ENCODE measurements around the gene CETN2. TPM values are rescaled to one million over a fixed set of nuclear protein-coding genes. Genes with fewer than 3 reads are reported as not detected.
"Not testable (repeated sequence)": the region's sequence is repeated elsewhere in the genome, so short reads cannot be mapped to it uniquely, and the experiment has no call there.

CETN2 gene
- total and polyA plus RNA-seq, 4 donors, result 47.7 to 81.8 (median 66.8) TPM

DNA sequence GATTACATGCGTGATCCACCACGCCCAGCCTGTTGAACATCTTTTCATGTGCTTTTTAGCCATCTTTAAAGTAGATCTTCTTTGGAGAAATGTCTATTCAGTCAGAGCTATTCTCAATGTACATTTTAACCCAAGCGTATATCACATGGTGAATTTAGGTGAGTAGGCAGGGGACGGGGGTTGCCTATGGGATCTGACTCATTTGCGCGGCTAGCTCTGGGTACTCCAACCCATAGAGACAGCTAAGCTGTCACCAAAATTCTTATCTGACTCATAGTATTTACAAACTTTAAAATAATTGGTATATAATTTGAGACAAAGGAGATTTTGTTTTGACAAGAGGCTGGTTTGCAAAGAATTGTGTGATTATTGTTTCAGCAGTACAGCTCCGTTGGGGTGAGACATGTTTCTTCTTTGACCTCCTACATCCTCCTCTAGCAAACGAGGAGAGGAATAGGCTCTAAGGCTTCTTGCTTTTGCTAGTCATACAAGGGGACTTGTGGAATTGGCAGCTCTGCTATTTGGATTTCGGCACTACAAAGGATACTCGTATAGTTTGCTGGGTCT lies 12.3 kb upstream of the CETN2 start:
- TF ChIP-seq, protein P1, sequence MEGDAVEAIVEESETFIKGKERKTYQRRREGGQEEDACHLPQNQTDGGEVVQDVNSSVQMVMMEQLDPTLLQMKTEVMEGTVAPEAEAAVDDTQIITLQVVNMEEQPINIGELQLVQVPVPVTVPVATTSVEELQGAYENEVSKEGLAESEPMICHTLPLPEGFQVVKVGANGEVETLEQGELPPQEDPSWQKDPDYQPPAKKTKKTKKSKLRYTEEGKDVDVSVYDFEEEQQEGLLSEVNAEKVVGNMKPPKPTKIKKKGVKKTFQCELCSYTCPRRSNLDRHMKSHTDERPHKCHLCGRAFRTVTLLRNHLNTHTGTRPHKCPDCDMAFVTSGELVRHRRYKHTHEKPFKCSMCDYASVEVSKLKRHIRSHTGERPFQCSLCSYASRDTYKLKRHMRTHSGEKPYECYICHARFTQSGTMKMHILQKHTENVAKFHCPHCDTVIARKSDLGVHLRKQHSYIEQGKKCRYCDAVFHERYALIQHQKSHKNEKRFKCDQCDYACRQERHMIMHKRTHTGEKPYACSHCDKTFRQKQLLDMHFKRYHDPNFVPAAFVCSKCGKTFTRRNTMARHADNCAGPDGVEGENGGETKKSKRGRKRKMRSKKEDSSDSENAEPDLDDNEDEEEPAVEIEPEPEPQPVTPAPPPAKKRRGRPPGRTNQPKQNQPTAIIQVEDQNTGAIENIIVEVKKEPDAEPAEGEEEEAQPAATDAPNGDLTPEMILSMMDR (IDR thresholded peaks at IDR 0.05; ENCODE audit: control extremely low read depth, extremely low read depth), result no peak
- no peak for DNase-seq
- Histone ChIP-seq H3K36me3 (ENCODE audit: control insufficient read depth in 4 of 4, insufficient read depth in 4 of 4, low read length in 4 of 4) (peaks cover 0 to 4% (median 0%) of the 10 kb centered on the region in 4 donors), H3K4me1 (ENCODE audit: control insufficient read depth in 5 of 5, insufficient read depth in 5 of 5, low read length in 5 of 5) (peaks cover 0 to 10% (median 0%) of the 10 kb centered on the region in 5 donors), H3K4me3 (no peak overlapping the region), H3K9ac (ENCODE audit: insufficient read depth in 1 of 2, low read length in 2 of 2) (no peak overlapping the region), H3K27ac (ENCODE audit: low read depth in 1 of 2, low read length in 1 of 2) (no peak overlapping the region), H3K27me3 (ENCODE audit: control insufficient read depth in 3 of 3, insufficient read depth in 3 of 3, low read length in 2 of 3) (no peaks in the 10 kb centered on the region), H3K9me3 (ENCODE audit: control insufficient read depth in 4 of 4, insufficient read depth in 3 of 4, low read length in 3 of 4) (peaks cover 0 to 12% (median 0%) of the 10 kb centered on the region in 4 donors)
- 90 to 94% methylated on average over 10 of the region's 10 CpGs for WGBS, 2 donors
- ATAC-seq (ENCODE audit: insufficient read depth, low FRiP score), result no peak

DNA sequence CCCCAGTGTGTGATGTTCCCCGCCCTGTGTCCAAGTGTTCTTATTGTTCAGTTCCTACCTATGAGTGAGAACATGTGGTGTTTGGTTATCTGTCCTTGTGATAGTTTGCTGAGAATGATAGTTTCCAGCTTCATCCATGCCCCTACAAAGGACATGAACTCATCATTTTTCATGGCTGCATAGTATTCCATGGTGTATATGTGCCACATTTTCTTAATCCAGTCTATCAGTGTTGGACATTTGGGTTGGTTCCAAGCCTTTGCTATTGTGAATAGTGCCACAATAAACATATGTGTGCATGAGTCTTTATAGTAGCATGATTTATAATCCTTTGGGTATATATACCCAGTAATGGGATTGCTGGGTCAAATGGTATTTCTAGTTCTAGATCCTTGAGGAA lies 4.9 kb upstream of the CETN2 start:
- H3K27ac ChIP-seq (ENCODE audit: low read depth in 1 of 2, low read length in 1 of 2); H3K36me3 ChIP-seq (ENCODE audit: control insufficient read depth in 4 of 4, insufficient read depth in 4 of 4, low read length in 4 of 4); H3K27me3 ChIP-seq (ENCODE audit: control insufficient read depth in 3 of 3, insufficient read depth in 3 of 3, low read length in 2 of 3); H3K9me3 ChIP-seq (ENCODE audit: control insufficient read depth in 4 of 4, insufficient read depth in 3 of 4, low read length in 3 of 4); H3K4me3 ChIP-seq; H3K9ac ChIP-seq (ENCODE audit: insufficient read depth in 1 of 2, low read length in 2 of 2); H3K4me1 ChIP-seq (ENCODE audit: control insufficient read depth in 5 of 5, insufficient read depth in 5 of 5, low read length in 5 of 5); DNase-seq; ATAC-seq (ENCODE audit: insufficient read depth, low FRiP score): not testable (repeated sequence)
- 100% methylated on average over 1 of the region's 1 CpG for WGBS, 2 donors

DNA sequence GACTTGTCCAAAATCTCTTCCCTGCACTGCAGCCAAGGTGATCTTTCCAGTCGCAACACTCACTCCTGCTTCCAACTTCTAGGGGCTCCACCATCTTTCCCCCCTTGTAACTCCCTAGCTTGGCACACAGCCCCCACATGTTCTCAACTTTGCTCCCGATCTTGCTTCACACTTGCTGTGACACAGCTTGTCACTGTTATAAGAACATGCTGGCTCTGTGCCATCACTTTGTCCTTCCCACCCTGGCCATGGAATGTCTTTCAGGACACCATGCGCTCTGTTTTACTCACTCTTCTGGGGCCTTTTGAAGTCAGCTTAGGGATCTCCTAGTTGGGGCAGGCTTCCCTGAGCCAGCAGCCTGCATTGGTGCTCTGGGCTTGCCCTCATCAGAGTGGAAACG lies 2.8 kb upstream of the CETN2 start:
- peaks cover 0 to 7% (median 0%) of the 10 kb centered on the region in 4 donors for H3K36me3 ChIP-seq (ENCODE audit: control insufficient read depth in 4 of 4, insufficient read depth in 4 of 4, low read length in 4 of 4)
- WGBS, 2 donors, result 81 to 92% methylated on average over 4 of the region's 4 CpGs
- H3K27ac ChIP-seq (ENCODE audit: low read depth in 1 of 2, low read length in 1 of 2), result peak overlapping the region in 1 of 2 donors; percentile 70
- peaks cover 0 to 4% (median 0%) of the 10 kb centered on the region in 5 donors for H3K4me1 ChIP-seq (ENCODE audit: control insufficient read depth in 5 of 5, insufficient read depth in 5 of 5, low read length in 5 of 5)
- ATAC-seq (ENCODE audit: insufficient read depth, low FRiP score), result no peak
- no peaks in the 10 kb centered on the region for H3K27me3 ChIP-seq (ENCODE audit: control insufficient read depth in 3 of 3, insufficient read depth in 3 of 3, low read length in 2 of 3)
- no peak overlapping the region for H3K4me3 ChIP-seq
- DNase-seq, result peak in 1 of 3 donors; percentile 0
- peaks cover 0 to 4% (median 0%) of the 10 kb centered on the region in 4 donors for H3K9me3 ChIP-seq (ENCODE audit: control insufficient read depth in 4 of 4, insufficient read depth in 3 of 4, low read length in 3 of 4)
- H3K9ac ChIP-seq (ENCODE audit: insufficient read depth in 1 of 2, low read length in 2 of 2), result peak overlapping the region in 1 of 2 donors; percentile 32
- TF ChIP-seq, protein P1 (IDR thresholded peaks at IDR 0.05; ENCODE audit: control extremely low read depth, extremely low read depth), result no peak

DNA sequence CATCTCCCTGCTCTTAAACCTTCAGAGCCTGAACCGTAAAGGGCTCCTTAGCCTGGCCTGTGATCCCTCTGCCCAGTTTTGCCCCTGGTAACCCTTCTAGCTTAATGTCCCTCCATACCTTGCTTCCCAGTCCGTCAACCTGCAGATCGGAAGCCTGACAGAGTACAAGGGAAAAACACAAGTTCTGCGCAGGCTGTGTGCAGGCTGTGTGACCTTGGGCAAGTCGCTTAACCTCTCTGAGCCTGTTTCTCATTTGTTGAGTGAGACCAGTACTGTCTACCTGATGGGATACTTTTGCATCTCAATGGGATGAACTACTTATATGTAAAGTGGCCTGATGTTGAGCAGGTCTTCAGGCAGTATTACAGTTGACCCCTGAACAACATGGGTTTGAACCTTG lies 2.0 kb upstream of the CETN2 start:
- TF ChIP-seq, protein P1 (IDR thresholded peaks at IDR 0.05; ENCODE audit: control extremely low read depth, extremely low read depth), result no peak
- ATAC-seq (ENCODE audit: insufficient read depth, low FRiP score) (no peak), DNase-seq (no peak)
- Histone ChIP-seq H3K27ac (ENCODE audit: low read depth in 1 of 2, low read length in 1 of 2) (no peak overlapping the region), H3K9me3 (ENCODE audit: control insufficient read depth in 4 of 4, insufficient read depth in 3 of 4, low read length in 3 of 4) (peaks cover 0 to 4% (median 0%) of the 10 kb centered on the region in 4 donors), H3K4me1 (ENCODE audit: control insufficient read depth in 5 of 5, insufficient read depth in 5 of 5, low read length in 5 of 5) (peaks cover 0 to 4% (median 0%) of the 10 kb centered on the region in 5 donors), H3K27me3 (ENCODE audit: control insufficient read depth in 3 of 3, insufficient read depth in 3 of 3, low read length in 2 of 3) (no peaks in the 10 kb centered on the region), H3K4me3 (peak overlapping the region; percentile 23), H3K36me3 (ENCODE audit: control insufficient read depth in 4 of 4, insufficient read depth in 4 of 4, low read length in 4 of 4) (peaks cover 0 to 9% (median 0%) of the 10 kb centered on the region in 4 donors), H3K9ac (ENCODE audit: insufficient read depth in 1 of 2, low read length in 2 of 2) (no peak overlapping the region)
- WGBS, 2 donors, result 91 to 96% methylated on average over 4 to 5 of the region's 5 CpGs

All from lung (tissue), 12 donors.